ENCODE measurements around the gene TMEM14C. TPM values are rescaled to one million over a fixed set of nuclear protein-coding genes. Genes with fewer than 3 reads are reported as not detected.
"Not testable (repeated sequence)": the region's sequence is repeated elsewhere in the genome, so short reads cannot be mapped to it uniquely, and the experiment has no call there.

TMEM14C gene
- total RNA-seq, 1 experiment from 2014 or later = 84.7 TPM

DNA sequence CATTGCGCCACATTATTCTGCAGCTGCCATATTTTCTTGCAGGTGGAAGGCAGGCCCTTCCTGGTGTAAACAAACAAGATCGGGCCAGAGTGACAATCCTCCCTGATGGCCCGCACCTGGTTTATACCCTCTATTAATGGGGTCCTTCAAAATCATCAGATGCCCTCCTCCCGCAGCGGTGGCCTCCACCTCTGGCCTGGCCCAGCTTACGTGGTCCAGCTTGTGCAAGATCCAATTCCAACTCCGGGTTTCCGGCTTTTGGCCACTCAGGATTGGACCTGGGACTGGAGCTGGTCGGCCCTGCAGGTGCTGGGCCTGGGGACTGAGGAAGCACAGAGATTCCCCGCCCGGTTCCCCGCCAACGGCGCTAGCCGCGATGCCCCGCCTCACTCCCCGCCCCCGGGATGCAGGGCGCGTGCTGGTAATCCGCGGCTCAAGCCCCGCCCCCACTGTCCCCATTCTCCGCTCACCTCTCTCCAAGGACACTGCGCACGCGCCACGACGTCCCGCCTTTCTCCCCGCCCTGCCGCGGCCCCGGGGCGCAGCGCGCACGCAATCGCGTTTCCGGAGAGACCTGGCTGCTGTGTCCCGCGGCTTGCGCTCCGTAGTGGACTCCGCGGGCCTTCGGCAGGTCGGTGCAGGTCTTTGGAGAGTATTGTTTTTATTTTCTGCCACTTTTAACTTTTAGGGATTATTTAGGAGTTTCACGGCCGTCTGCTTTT lies 24.5 kb downstream of the TMEM14C start, which contains the start of gene TMEM14B (continued):
- TF ChIP-seq CTCF (IDR thresholded peaks at IDR 0.05 in 2 of 3, conservative IDR thresholded peaks at IDR 0.05 in 1 of 3; ENCODE audit: borderline replicate concordance in 1 of 3, insufficient read depth in 1 of 3, low read depth in 2 of 3, low read length in 2 of 3) (no peak), ELF1 (IDR thresholded peaks at IDR 0.05; ENCODE audit: borderline replicate concordance, low read depth) (0 out of 2 replicates have a peak, but pooled peaks have one; percentile 23), POLR2A (IDR thresholded peaks at IDR 0.05; ENCODE audit: borderline replicate concordance, extremely low read depth, insufficient read depth, insufficient read length) (peak; percentile 92), FOSL1 (IDR thresholded peaks at IDR 0.05; ENCODE audit: low read depth) (no peak), JUND (IDR thresholded peaks at IDR 0.05) (no peak)

DNA sequence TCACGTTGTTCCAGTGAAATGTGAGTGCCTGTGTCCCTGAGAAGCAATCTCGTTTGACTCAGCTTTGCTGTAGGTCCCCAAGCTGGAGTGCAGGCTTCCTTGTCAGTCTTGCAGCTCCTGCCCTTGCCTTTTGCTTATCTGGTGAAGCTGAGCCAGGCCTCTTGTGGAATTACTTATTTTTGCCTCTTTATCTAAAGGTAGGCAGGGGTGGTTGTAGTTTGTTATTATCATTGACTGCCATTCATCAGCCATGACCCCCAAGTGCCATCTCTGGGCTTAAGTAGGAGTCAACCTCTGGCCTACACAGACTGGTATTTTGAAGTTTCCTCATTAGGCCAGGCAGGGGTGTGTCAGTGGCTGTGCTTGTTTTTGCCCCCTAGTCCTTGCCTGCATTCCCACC lies 26.9 kb downstream of the TMEM14C start:
- intact Hi-C loops (cut with micrococcal nuclease) = no loop called here
- Histone ChIP-seq H3K9ac (ENCODE audit: low read length) (no peak overlapping the region), H2AFZ (ENCODE audit: low read depth, low read length, poor library complexity, severe bottlenecking) (no peak overlapping the region), H3K4me2 (ENCODE audit: low read length) (peak overlapping the region; percentile 92; the same call in 1 of the 2 replicates), H3K27ac (ENCODE audit: low read depth, low read length) (no peak overlapping the region), H3K9me2 (ENCODE audit: insufficient read depth) (no peaks in the 10 kb centered on the region), H3K9me3 (ENCODE audit: control insufficient read depth in 1 of 2, insufficient read depth in 1 of 2, low read depth in 1 of 2, low read length in 2 of 2) (no peaks in the 10 kb centered on the region), H3K4me1 (ENCODE audit: control insufficient read depth in 1 of 2, insufficient read depth in 2 of 2, low read length in 2 of 2) (peaks cover 9 to 21% of the 10 kb centered on the region in 2 experiments; a peak in 3 of 4 replicates), H4K20me1 (ENCODE audit: insufficient read depth) (no peaks in the 10 kb centered on the region; the same call in 1 of the 2 replicates), H3K79me2 (ENCODE audit: insufficient read depth, low read length) (peaks cover 70% of the 10 kb centered on the region), H3K36me3 (ENCODE audit: control insufficient read depth in 1 of 2, insufficient read depth in 2 of 2, low read length in 2 of 2) (peaks cover 7 to 32% of the 10 kb centered on the region in 2 experiments; a peak in 3 of 4 replicates), H3K27me3 (ENCODE audit: insufficient read depth, low read length) (no peaks in the 10 kb centered on the region), H3K4me3 (replicated peaks in 1 of 2; ENCODE audit: low read depth in 1 of 2, low read length in 2 of 2) (no peak overlapping the region)
- BruUV-seq (replicated peaks) = no TSS peak
- TF ChIP-seq POLR2A (IDR thresholded peaks at IDR 0.05; ENCODE audit: borderline replicate concordance, extremely low read depth, insufficient read depth, insufficient read length) (no peak), SP1 (IDR thresholded peaks at IDR 0.05; ENCODE audit: low read depth) (no peak), FOSL1 (IDR thresholded peaks at IDR 0.05; ENCODE audit: low read depth) (no peak)
- ChIA-PET POLR2A (interaction anchor here (0.5 kb wide), 1 partner anchor 13 kb away, joined by 3 read pairs; no protein-coding TSS in a partner anchor), CTCF (no interaction called here), RAD21 (ENCODE audit: low non-redundant PET in 1 of 2, low total read pairs in 2 of 2, uncharacterized antibody in 2 of 2, unreplicated experiment in 2 of 2) (no interaction called here)
- ATAC-seq (no peak), DNase-seq (ENCODE audit: low read depth, low spot score) (no peak)

DNA sequence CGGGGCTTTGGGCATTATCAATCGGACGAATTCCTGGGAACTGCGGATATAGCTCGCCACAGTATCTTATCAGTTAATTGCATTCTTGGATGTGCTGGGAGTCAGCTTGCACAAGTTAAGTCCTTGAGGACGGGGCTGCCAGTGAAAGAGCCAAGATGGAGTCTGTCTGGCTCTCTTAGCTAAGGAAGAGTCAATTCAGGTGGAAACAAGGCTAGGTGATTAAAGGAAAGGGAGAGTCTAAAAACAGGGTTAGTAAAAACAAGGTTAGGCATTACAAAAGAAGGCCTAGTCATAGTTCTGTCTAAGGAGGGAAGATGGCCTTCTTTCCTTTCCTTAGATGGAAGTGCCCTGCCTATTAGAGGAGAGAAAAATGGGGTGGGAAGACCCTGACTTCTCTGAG lies 27.7 kb downstream of the TMEM14C start:
- H3K4me1 ChIP-seq (ENCODE audit: control insufficient read depth in 1 of 2, insufficient read depth in 2 of 2, low read length in 2 of 2) = peaks cover 9 to 21% of the 10 kb centered on the region in 2 experiments; a peak in 3 of 4 replicates
- peaks cover 78% of the 10 kb centered on the region for H3K79me2 ChIP-seq (ENCODE audit: insufficient read depth, low read length)
- BruUV-seq (replicated peaks) = not testable (repeated sequence)

GRCh38 chr6:10751757-10752156 lies 28.9 kb downstream of the TMEM14C start:
- POLR2A ChIA-PET = not testable (repeated sequence)

More for the DNA sequence above, 27.7 kb downstream of the TMEM14C start:
- peaks cover 7 to 37% of the 10 kb centered on the region in 2 experiments for H3K36me3 ChIP-seq (ENCODE audit: control insufficient read depth in 1 of 2, insufficient read depth in 2 of 2, low read length in 2 of 2)
- H2AFZ ChIP-seq (ENCODE audit: low read depth, low read length, poor library complexity, severe bottlenecking); H3K27ac ChIP-seq (ENCODE audit: low read depth, low read length); CTCF ChIA-PET; H3K4me3 ChIP-seq (replicated peaks in 1 of 2; ENCODE audit: low read depth in 1 of 2, low read length in 2 of 2); H3K9ac ChIP-seq (ENCODE audit: low read length); H3K9me3 ChIP-seq (ENCODE audit: control insufficient read depth in 1 of 2, insufficient read depth in 1 of 2, low read depth in 1 of 2, low read length in 2 of 2); H3K9me2 ChIP-seq (ENCODE audit: insufficient read depth); POLR2A ChIA-PET; intact Hi-C loops (cut with micrococcal nuclease); RAD21 ChIA-PET (ENCODE audit: low non-redundant PET in 1 of 2, low total read pairs in 2 of 2, uncharacterized antibody in 2 of 2, unreplicated experiment in 2 of 2); ATAC-seq; DNase-seq (ENCODE audit: low read depth, low spot score); H3K27me3 ChIP-seq (ENCODE audit: insufficient read depth, low read length); H3K4me2 ChIP-seq (ENCODE audit: low read length); H4K20me1 ChIP-seq (ENCODE audit: insufficient read depth): not testable (repeated sequence)

More at GRCh38 chr6:10751757-10752156, 28.9 kb downstream of the TMEM14C start:
- peaks cover 11 to 40% of the 10 kb centered on the region in 2 experiments for H3K36me3 ChIP-seq (ENCODE audit: control insufficient read depth in 1 of 2, insufficient read depth in 2 of 2, low read length in 2 of 2)
- intact Hi-C loops (cut with micrococcal nuclease); H3K4me2 ChIP-seq (ENCODE audit: low read length); DNase-seq (ENCODE audit: low read depth, low spot score); H3K27me3 ChIP-seq (ENCODE audit: insufficient read depth, low read length); ATAC-seq; CTCF ChIA-PET; BruUV-seq (replicated peaks); H3K9ac ChIP-seq (ENCODE audit: low read length); H2AFZ ChIP-seq (ENCODE audit: low read depth, low read length, poor library complexity, severe bottlenecking); H3K4me3 ChIP-seq (replicated peaks in 1 of 2; ENCODE audit: low read depth in 1 of 2, low read length in 2 of 2); H3K27ac ChIP-seq (ENCODE audit: low read depth, low read length); H3K9me3 ChIP-seq (ENCODE audit: control insufficient read depth in 1 of 2, insufficient read depth in 1 of 2, low read depth in 1 of 2, low read length in 2 of 2); RAD21 ChIA-PET (ENCODE audit: low non-redundant PET in 1 of 2, low total read pairs in 2 of 2, uncharacterized antibody in 2 of 2, unreplicated experiment in 2 of 2); H3K9me2 ChIP-seq (ENCODE audit: insufficient read depth); H4K20me1 ChIP-seq (ENCODE audit: insufficient read depth): not testable (repeated sequence)
- H3K79me2 ChIP-seq (ENCODE audit: insufficient read depth, low read length) = peaks cover 83% of the 10 kb centered on the region
- H3K4me1 ChIP-seq (ENCODE audit: control insufficient read depth in 1 of 2, insufficient read depth in 2 of 2, low read length in 2 of 2) = peaks cover 9 to 18% of the 10 kb centered on the region in 2 experiments; a peak in 3 of 4 replicates
